HG03342 (cell line): ENCODE data around the gene KRT81.

Experiments
- ATAC-seq: cut with Tn5 transposase; IDR thresholded peaks from one replicate; pipeline ENCODE4 v1.9.1; 2021; ENCODE audit warnings: mild to moderate bottlenecking, moderate library complexity; ENCODE audit not compliant: unreplicated experiment

The KRT81 gene

DNA sequence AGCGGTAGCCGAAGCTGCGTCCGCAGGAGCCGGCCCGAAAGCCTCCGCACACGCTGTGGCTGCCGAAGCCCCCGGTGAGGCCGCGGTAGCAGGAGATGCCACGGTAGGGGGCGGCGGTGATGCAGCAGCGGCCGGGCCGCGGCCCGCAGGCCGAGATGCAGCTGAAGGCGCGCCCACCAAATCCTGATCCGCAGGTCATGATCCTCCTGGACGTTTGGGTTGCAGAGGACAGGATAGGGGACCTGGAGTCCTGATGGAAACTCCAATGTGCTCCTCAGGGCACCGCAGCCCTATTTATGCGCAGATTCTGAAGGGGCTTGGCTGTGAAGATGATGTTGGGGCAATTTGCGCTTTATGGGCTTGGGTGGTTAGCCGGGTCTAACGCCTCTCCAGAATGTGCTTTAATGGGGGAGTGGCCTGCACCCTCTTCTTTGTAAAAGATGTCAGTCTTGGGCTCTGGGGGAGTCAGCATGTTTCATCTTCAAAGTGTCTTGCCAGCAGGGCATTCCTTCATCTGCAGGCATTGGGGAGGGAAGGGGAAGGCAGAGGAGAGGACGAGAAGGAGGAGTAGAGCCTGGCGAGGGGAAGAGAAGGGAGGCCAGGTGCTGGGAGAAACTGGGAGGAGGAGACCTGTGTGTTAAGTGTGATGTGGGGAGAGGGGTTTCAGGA lies at the start of gene KRT81:
KRT81 (minus strand) TSS at position 268 of the 669 bp plus-strand sequence; CDS start at position 199, 69 bp downstream.
- no peak for ATAC-seq

GRCh38 chr12:52338241-52338960 lies 47.1 kb upstream of the KRT81 start:
- ATAC-seq = no peak

DNA sequence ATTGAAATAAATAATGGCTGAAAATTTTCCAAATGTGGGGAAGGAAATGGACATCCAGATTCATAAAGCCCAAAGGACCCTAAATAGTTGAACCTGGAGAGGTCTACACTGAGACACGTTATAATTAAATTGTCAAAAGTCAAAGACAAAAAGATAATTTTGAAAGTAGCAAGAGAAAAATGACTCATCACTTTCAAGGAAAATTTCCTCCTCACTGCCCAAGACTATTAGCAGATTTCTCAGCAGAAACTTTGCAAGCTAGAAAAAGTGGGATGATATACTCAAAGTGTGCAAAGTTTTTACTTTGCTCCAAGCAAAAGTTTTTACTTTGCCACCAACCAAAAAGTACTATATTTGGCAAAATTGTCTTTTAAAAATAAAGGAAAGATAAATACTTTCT lies 45.7 kb upstream of the KRT81 start:
- no peak for ATAC-seq

GRCh38 chr12:52336641-52337040 lies 45.3 kb upstream of the KRT81 start:
- ATAC-seq = no peak

DNA sequence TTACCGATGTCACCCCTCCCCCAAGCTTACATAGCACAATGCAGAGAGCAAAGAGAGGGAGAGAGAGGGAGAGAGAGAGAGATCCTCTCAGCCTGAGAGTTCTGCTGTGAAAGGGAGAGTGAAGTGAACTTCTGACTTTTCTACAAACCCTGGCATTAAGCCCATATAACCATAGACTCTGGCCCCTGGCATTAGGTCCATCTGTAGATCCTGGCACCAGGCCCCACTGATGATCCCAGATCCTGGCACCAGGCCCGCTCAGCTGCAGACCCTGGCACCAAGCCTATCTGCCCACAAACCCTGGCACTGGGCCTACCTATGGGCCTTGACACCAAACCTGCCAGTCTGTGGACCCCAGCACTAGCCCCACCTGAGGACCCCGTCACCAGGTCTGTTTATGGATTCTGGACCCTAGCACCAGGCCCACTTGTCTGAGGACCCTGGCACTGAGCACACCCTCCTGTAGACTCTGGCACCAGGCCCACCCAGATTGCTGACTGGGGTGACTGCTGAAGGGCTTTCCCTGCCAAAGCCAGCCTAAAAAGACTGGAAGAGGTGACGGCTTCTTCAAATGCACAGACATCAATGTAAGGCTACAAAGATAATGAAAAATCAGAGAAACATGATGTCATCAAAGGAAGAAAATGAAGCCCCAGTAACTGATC lies 44.4 kb upstream of the KRT81 start:
- ATAC-seq = no peak

GRCh38 chr12:52334185-52334584 lies 42.9 kb upstream of the KRT81 start:
- no peak for ATAC-seq

GRCh38 chr12:52333321-52333720 lies 42.0 kb upstream of the KRT81 start:
- ATAC-seq = no peak

- ATAC-seq = no peak
Measured at GRCh38 chr12:52332381-52332780, 41.0 kb upstream of the KRT81 start.

- ATAC-seq = no peak
Measured at GRCh38 chr12:52331833-52332232, 40.5 kb upstream of the KRT81 start.

- no peak for ATAC-seq
Measured at GRCh38 chr12:52331039-52331438, 39.7 kb upstream of the KRT81 start.

GRCh38 chr12:52327830-52328500 lies 36.6 kb upstream of the KRT81 start:
- ATAC-seq = no peak

DNA sequence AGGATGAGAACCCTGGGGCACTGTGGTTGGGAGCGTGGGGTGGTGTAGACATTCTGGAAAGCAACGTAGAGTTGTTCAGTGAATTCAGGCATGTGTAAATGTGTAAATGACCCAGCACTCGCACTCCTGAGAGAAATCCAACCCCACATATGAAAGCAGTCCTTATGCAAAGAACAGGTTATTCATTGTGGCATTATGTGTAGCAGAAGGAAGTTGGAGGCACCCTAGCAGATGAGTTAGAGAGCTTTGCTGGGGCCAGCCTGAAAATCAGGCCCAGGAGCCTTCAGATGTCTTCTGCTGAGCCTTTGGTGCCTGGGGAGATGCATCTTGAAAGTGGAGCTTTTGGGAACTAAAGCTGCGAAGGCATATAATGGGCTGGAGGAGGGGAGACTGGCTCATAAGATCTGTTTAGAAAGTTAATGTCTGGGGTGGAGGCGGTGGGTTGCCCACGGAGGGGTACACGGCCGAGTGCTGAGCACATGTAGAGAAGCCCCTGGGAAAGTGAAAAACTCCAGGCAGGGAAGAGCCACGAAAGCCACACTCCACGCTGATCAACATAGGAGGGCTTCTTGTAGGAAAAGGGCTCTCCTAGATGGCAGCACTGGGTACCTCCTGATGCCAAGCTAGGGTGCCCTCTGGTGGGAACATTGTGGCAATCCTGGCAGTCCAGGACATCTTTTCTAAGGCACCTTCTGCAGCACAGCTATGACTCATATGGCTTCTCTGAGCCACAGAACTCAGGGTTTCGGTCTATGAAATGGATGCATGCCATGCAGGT lies 35.9 kb upstream of the KRT81 start:
- ATAC-seq = peak; percentile 87

DNA sequence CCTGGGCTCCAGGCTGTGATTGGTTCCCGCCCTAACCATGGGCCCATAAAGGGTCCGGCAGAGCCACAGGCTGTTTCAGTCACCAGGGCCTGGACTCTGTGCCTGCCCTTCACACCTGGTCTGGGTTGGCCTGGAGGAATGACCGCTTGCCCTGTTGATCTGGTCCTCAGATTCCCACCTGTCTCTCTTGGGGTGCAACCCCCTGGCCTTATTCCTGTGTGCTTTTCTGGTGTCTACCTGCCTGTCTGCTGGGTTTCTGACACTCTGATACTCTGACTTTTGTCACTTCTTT lies 32.8 kb upstream of the KRT81 start:
- no peak for ATAC-seq

GRCh38 chr12:52323416-52324152 lies 32.2 kb upstream of the KRT81 start:
- no peak for ATAC-seq

DNA sequence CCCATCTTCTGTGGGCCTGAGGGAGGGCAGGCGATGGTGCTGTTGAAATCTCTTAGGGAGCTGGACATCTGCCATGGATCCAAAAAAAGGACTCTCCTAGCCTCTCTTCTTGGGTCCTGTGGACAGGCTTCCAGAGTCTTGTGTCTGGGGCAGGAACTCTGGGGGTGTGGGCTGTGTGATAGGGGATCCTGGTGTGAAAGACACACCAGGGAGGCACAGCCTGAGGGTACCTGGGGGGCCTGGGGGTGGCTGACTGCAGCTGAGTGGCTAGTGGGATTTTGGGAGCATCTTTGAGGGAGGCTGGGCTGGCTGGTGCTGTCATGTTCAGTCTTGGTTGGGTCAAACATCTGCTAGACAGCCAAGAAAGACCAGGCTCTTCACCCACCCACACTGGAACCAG lies 31.7 kb upstream of the KRT81 start:
- no peak for ATAC-seq

- ATAC-seq = no peak
Measured at GRCh38 chr12:52322069-52322468, 30.7 kb upstream of the KRT81 start.

DNA sequence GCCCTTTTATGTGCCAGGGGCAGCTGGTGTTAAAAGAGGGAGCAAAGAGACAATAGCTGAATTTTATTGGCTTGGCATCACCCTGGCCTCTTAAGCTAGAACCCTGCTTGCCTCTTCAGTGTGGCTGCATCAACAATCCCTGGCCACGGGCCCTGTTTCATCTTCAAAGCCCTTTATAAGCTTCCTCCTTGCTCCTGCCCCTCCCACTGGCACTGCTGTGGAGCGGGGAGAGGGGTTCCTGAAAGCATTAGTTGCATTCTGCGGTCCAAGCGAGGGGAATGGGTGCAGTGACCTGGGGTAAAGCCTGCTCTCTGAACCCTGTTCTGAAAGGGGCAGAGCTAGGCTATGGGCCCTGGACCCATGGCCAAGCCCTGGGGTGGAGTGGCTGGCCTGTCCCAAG lies 30.1 kb upstream of the KRT81 start:
- ATAC-seq = no peak

GRCh38 chr12:52320784-52321400 lies 29.6 kb upstream of the KRT81 start, which contains the start of gene KRT83:
TSS of gene KRT83 (minus strand) at chr12:52321398. CDS start at chr12:52321335, 63 bp downstream.
- ATAC-seq = no peak

- no peak for ATAC-seq
Measured at GRCh38 chr12:52319097-52319496, 27.8 kb upstream of the KRT81 start.
